ENCODE results near the gene PLCL1. TPM values are rescaled to one million over a fixed set of nuclear protein-coding genes. Genes with fewer than 3 reads are reported as not detected.

Gene PLCL1
- total RNA-seq, 1 experiment from 2014 or later: 0.07 TPM

DNA sequence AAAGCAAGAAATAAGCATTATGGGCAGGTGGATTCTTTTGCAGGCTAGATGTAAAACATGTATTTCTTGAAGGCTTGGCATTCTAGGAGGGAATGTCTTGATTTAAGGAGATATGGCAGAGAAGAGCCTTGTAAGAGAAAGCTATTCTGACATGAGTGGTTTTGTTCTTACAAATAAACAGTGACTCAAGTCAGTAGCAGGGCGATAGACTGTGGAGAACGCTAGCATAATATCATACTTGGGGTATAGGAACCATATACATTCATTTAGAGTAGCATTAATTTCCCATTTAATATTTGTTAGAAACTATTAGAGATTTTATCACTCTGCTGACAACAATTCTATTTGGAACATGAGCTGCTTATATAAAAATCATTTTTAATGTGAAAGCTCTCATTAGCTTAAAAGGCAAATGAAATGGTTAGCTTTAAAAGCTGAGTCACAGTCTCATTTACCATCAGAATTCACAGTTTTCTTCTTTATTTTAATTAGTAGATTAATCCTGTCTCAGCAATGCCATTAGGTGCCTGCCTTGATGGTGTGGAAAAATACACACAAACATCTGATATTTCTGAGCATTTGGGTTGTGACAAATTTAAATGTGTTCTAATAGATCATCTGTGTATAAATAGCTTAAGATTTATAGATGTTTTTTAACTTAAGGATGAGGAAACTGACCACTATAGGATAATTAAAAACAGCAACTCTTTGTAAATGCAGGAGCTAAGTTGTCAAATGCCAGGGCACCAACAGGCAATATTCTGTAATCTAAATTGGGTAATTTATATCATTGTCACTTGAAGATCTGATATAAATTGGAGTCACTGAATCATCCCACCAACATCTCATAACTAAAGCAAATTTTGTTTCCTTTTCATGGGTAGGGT, 276.7 kb downstream of the PLCL1 start:
- CTCF ChIA-PET: no interaction called here
- BruUV-seq (replicated peaks): no TSS peak

GRCh38 chr2:198084156-198084555, 279.8 kb downstream of the PLCL1 start:
- CTCF ChIA-PET: no interaction called here
- intact Hi-C loops (cut with micrococcal nuclease; ENCODE audit: unreplicated experiment): no loop called here
- no peak for DNase-seq
- no peaks in the 10 kb centered on the region for H3K27me3 Mint-ChIP-seq (ENCODE audit: unreplicated experiment)
- no TSS peak for BruUV-seq (replicated peaks)
- H3K4me3 Mint-ChIP-seq (ENCODE audit: low read depth, unreplicated experiment): no peak overlapping the region
- TF ChIP-seq CTCF (IDR thresholded peaks at IDR 0.05; ENCODE audit: unreplicated experiment): no peak
- H3K36me3 Mint-ChIP-seq (ENCODE audit: insufficient read depth, unreplicated experiment): no peaks in the 10 kb centered on the region
- H3K9me3 Mint-ChIP-seq (ENCODE audit: low read depth, unreplicated experiment): peaks cover 3% of the 10 kb centered on the region
- no peak overlapping the region for H3K27ac Mint-ChIP-seq (ENCODE audit: unreplicated experiment)
- H3K4me1 Mint-ChIP-seq (ENCODE audit: low read depth, unreplicated experiment): no peaks in the 10 kb centered on the region

More for the DNA sequence above, 276.7 kb downstream of the PLCL1 start:
- no peaks in the 10 kb centered on the region for H3K27me3 Mint-ChIP-seq (ENCODE audit: unreplicated experiment)
- H3K9me3 Mint-ChIP-seq (ENCODE audit: low read depth, unreplicated experiment): peaks cover 3% of the 10 kb centered on the region
- no peaks in the 10 kb centered on the region for H3K36me3 Mint-ChIP-seq (ENCODE audit: insufficient read depth, unreplicated experiment)
- no peak overlapping the region for H3K27ac Mint-ChIP-seq (ENCODE audit: unreplicated experiment)
- no peak for DNase-seq
- intact Hi-C loops (cut with micrococcal nuclease; ENCODE audit: unreplicated experiment): no loop called here
- H3K4me1 Mint-ChIP-seq (ENCODE audit: low read depth, unreplicated experiment): no peaks in the 10 kb centered on the region
- TF ChIP-seq CTCF (IDR thresholded peaks at IDR 0.05; ENCODE audit: unreplicated experiment): no peak
- no peak overlapping the region for H3K4me3 Mint-ChIP-seq (ENCODE audit: low read depth, unreplicated experiment)

GRCh38 chr2:198096002-198096401, 291.6 kb downstream of the PLCL1 start:
- H3K4me1 Mint-ChIP-seq (ENCODE audit: low read depth, unreplicated experiment): no peaks in the 10 kb centered on the region
- H3K9me3 Mint-ChIP-seq (ENCODE audit: low read depth, unreplicated experiment): peaks cover 2% of the 10 kb centered on the region
- no peak overlapping the region for H3K27ac Mint-ChIP-seq (ENCODE audit: unreplicated experiment)
- H3K4me3 Mint-ChIP-seq (ENCODE audit: low read depth, unreplicated experiment): no peak overlapping the region
- H3K36me3 Mint-ChIP-seq (ENCODE audit: insufficient read depth, unreplicated experiment): no peaks in the 10 kb centered on the region
- CTCF ChIA-PET: no interaction called here
- intact Hi-C loops (cut with micrococcal nuclease; ENCODE audit: unreplicated experiment): no loop called here
- no TSS peak for BruUV-seq (replicated peaks)
- no peak for TF ChIP-seq CTCF (IDR thresholded peaks at IDR 0.05; ENCODE audit: unreplicated experiment)
- DNase-seq: no peak
- no peaks in the 10 kb centered on the region for H3K27me3 Mint-ChIP-seq (ENCODE audit: unreplicated experiment)

DNA sequence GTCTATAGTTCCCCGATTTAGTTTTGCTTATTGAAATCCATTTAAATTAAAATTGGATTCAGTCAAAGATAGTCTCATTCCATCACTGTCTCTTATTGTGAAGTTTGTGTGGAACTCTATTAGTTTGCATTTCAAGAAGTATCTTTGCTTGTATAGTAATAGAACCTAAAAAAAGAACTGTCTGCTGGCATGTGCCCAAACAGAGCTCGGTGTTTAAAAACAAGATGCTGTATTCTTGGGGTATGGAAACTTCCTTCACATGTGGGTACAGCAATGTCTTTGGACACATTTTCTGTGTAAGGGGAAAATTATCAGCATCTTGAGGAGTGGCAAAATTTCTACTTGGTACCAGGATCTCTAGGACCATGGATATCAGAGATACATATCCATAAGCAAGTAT, 292.6 kb downstream of the PLCL1 start:
- intact Hi-C loops (cut with micrococcal nuclease; ENCODE audit: unreplicated experiment): no loop called here
- CTCF ChIA-PET: no interaction called here
- no peaks in the 10 kb centered on the region for H3K4me1 Mint-ChIP-seq (ENCODE audit: low read depth, unreplicated experiment)
- H3K9me3 Mint-ChIP-seq (ENCODE audit: low read depth, unreplicated experiment): peaks cover 2% of the 10 kb centered on the region
- no peak overlapping the region for H3K27ac Mint-ChIP-seq (ENCODE audit: unreplicated experiment)
- H3K27me3 Mint-ChIP-seq (ENCODE audit: unreplicated experiment): no peaks in the 10 kb centered on the region
- H3K4me3 Mint-ChIP-seq (ENCODE audit: low read depth, unreplicated experiment): no peak overlapping the region
- H3K36me3 Mint-ChIP-seq (ENCODE audit: insufficient read depth, unreplicated experiment): no peaks in the 10 kb centered on the region
- TF ChIP-seq CTCF (IDR thresholded peaks at IDR 0.05; ENCODE audit: unreplicated experiment): no peak
- no peak for DNase-seq
- no TSS peak for BruUV-seq (replicated peaks)

All from Calu3 (cell line).